ENCODE results near the gene RPA3.
"Not testable (repeated sequence)": the region's sequence is repeated elsewhere in the genome, so short reads cannot be mapped to it uniquely, and the experiment has no call there.

DNA sequence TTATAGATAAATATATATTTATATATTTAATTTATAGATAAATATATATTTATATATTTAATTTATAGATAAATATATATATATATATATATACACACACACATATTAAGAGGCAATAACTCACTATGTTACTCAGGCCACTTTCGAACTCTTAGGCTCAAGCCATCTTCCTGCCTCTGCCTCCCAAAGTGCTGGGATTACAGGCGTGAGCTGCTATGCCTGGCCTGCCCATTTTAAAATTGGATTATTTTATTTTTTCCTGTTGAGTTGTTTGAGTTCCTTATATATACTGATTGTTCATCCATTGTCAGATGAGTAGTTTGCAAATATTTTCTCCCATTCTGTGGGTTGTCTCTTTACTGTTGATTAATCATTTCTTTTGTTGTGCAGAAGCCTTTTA, 38.8 kb downstream of the RPA3 start:
- not testable (repeated sequence) for TF ChIP-seq POLR2A (IDR thresholded peaks at IDR 0.05; ENCODE audit: low read length); GATA1 (IDR thresholded peaks at IDR 0.05; ENCODE audit: low read depth, low read length)
